Lower leg skin (tissue), 4 donors: ENCODE measurements around the gene SLC25A17. TPM values are rescaled to one million over a fixed set of nuclear protein-coding genes. Genes with fewer than 3 reads are reported as not detected.

Experiments used
- DNase-seq, 2 donors: peaks; one replicate each; pipeline ENCODE4 v3.0.0-alpha.2; 2019; ENCODE audit warnings: low spot score in 2 of 2
- H3K4me3 ChIP-seq: fragments of 200-600 bp; sonication (generic); 2 replicates; pipeline ENCODE4 v1.5.1; 2017; ENCODE audit warnings: mild to moderate bottlenecking, low read depth; ENCODE audit not compliant: poor library complexity, severe bottlenecking
- CTCF ChIP-seq, 3 donors: fragments of 450-650 bp; IDR thresholded peaks; one replicate each; pipeline ENCODE4 v1.5.1; 2016; ENCODE audit warnings: antibody characterized with exemption in 3 of 3, mild to moderate bottlenecking in 3 of 3, moderate library complexity in 2 of 3
- POLR2A ChIP-seq, 2 donors: fragments of 450-650 bp; IDR thresholded peaks; one replicate each; pipeline ENCODE4 v1.6.1; 2016 to 2017; ENCODE audit warnings: antibody characterized with exemption in 2 of 2, mild to moderate bottlenecking in 1 of 2, moderate library complexity in 1 of 2
- WGBS, 2 donors: methylation state at CpG; one replicate each; pipeline ENCODE4 v1.1.5; 2018; 5-methylcytosine and 5-hydroxymethylcytosine counted together
- intact Hi-C: fragments of 100-400 bp; cut with DNase I; formaldehyde crosslinking; loops from one replicate; pipeline ENCODE4 v1.15.0; 2023; ENCODE audit warnings: low total_unique reads
- total RNA-seq, 4 donors: library from RNA; depleted of rRNA; stranded (reverse); fragments of >200 nt; gene quantifications; one replicate each; pipeline ENCODE4 v1.1.0, GENCODE V29; 2016

SLC25A17 gene
- total RNA-seq, 4 donors from 2014 or later, result 15.4 to 23.0 (median 19.5) TPM

GRCh38 chr22:40747361-40747760 is 71.8 kb downstream of the SLC25A17 start:
- intact Hi-C loops, result no loop called here
- 58 to 85% methylated on average over 1 of the region's 1 CpG for WGBS, 2 donors

GRCh38 chr22:40746428-40747220 is 72.5 kb downstream of the SLC25A17 start:
- H3K4me3 ChIP-seq, result no peak overlapping the region
- WGBS, 2 donors, result 48 to 60% methylated on average over 6 to 7 of the region's 12 CpGs
- intact Hi-C loops, result no loop called here
- no peak for DNase-seq
- TF ChIP-seq CTCF (IDR thresholded peaks at IDR 0.05) (no peak), POLR2A (IDR thresholded peaks at IDR 0.05) (no peak)

More at GRCh38 chr22:40747361-40747760, 71.8 kb downstream of the SLC25A17 start:
- no peak overlapping the region for H3K4me3 ChIP-seq
- TF ChIP-seq CTCF (IDR thresholded peaks at IDR 0.05), result no peak
- TF ChIP-seq POLR2A (IDR thresholded peaks at IDR 0.05), result no peak
- DNase-seq, result peak in 1 of 2 donors; percentile 50

GRCh38 chr22:40743768-40744167 is 75.4 kb downstream of the SLC25A17 start:
- DNase-seq, result no peak
- no peak overlapping the region for H3K4me3 ChIP-seq
- intact Hi-C loops, result no loop called here
- 70 to 85% methylated on average over 9 of the region's 9 CpGs for WGBS, 2 donors
- TF ChIP-seq POLR2A (IDR thresholded peaks at IDR 0.05) (no peak), CTCF (IDR thresholded peaks at IDR 0.05) (no peak)

GRCh38 chr22:40741116-40741515 is 78.0 kb downstream of the SLC25A17 start:
- TF ChIP-seq POLR2A (IDR thresholded peaks at IDR 0.05), result no peak
- TF ChIP-seq CTCF (IDR thresholded peaks at IDR 0.05), result no peak
- WGBS, 2 donors, result 50% methylated on average over 4 of the region's 4 CpGs

GRCh38 chr22:40739721-40740120 is 79.4 kb downstream of the SLC25A17 start:
- intact Hi-C loops, result no loop called here
- DNase-seq, result no peak
- TF ChIP-seq POLR2A (IDR thresholded peaks at IDR 0.05) (no peak), CTCF (IDR thresholded peaks at IDR 0.05) (no peak)
- 67 to 70% methylated on average over 3 of the region's 3 CpGs for WGBS, 2 donors
- no peak overlapping the region for H3K4me3 ChIP-seq

More at GRCh38 chr22:40741116-40741515, 78.0 kb downstream of the SLC25A17 start:
- no peak overlapping the region for H3K4me3 ChIP-seq
- intact Hi-C loops, result no loop called here
- DNase-seq, result no peak
